Osteocyte (in vitro differentiated cells): ENCODE data around the gene CLDN2. TPM values are rescaled to one million over a fixed set of nuclear protein-coding genes. Genes with fewer than 3 reads are reported as not detected.
"Not testable (repeated sequence)": the region's sequence is repeated elsewhere in the genome, so short reads cannot be mapped to it uniquely, and the experiment has no call there.

Experiments used
- DNase-seq: peaks from one replicate; pipeline ENCODE4 v3.0.0; 2021; ENCODE audit warnings: mixed read lengths; ENCODE audit not compliant: unreplicated experiment; ENCODE audit errors: extremely low spot score
- H3K27ac Mint-ChIP-seq: one replicate; pipeline ENCODE4 v1.8.0; 2021; ENCODE audit warnings: mild to moderate bottlenecking, mixed read lengths; ENCODE audit not compliant: unreplicated experiment
- H3K27me3 Mint-ChIP-seq: one replicate; pipeline ENCODE4 v1.8.0; 2021; ENCODE audit warnings: mixed read lengths; ENCODE audit not compliant: unreplicated experiment
- H3K36me3 Mint-ChIP-seq: one replicate; pipeline ENCODE4 v1.8.0; 2021; ENCODE audit warnings: mixed read lengths; ENCODE audit not compliant: unreplicated experiment
- H3K4me1 Mint-ChIP-seq: one replicate; pipeline ENCODE4 v1.8.0; 2021; ENCODE audit warnings: mixed read lengths; ENCODE audit not compliant: unreplicated experiment
- H3K4me3 Mint-ChIP-seq: one replicate; pipeline ENCODE4 v1.8.0; 2021; ENCODE audit warnings: mild to moderate bottlenecking, moderate library complexity, mixed read lengths; ENCODE audit not compliant: unreplicated experiment
- H3K9me3 Mint-ChIP-seq: one replicate; pipeline ENCODE4 v1.8.0; 2021; ENCODE audit warnings: mixed read lengths; ENCODE audit not compliant: unreplicated experiment
- total RNA-seq: library from RNA; stranded (reverse); gene quantifications from 2 replicates; pipeline ENCODE4 v1.2.1, GENCODE V29; 2021
- TF ChIP-seq, protein P1 (sequence below): fragments of 200-600 bp; sonication (generic); IDR thresholded peaks from 2 replicates; pipeline ENCODE4 v1.5.0; 2021; ENCODE audit warnings: antibody characterized with exemption, mild to moderate bottlenecking, moderate library complexity

CLDN2 gene
- total RNA-seq, 1 donor from 2014 or later = 0.11 TPM

- no peak for DNase-seq
- H3K9me3 Mint-ChIP-seq = peaks cover 12% of the 10 kb centered on the region
- no peak overlapping the region for H3K27ac Mint-ChIP-seq
- H3K4me3 Mint-ChIP-seq = no peak overlapping the region
- no peaks in the 10 kb centered on the region for H3K27me3 Mint-ChIP-seq
- TF ChIP-seq, protein P1, sequence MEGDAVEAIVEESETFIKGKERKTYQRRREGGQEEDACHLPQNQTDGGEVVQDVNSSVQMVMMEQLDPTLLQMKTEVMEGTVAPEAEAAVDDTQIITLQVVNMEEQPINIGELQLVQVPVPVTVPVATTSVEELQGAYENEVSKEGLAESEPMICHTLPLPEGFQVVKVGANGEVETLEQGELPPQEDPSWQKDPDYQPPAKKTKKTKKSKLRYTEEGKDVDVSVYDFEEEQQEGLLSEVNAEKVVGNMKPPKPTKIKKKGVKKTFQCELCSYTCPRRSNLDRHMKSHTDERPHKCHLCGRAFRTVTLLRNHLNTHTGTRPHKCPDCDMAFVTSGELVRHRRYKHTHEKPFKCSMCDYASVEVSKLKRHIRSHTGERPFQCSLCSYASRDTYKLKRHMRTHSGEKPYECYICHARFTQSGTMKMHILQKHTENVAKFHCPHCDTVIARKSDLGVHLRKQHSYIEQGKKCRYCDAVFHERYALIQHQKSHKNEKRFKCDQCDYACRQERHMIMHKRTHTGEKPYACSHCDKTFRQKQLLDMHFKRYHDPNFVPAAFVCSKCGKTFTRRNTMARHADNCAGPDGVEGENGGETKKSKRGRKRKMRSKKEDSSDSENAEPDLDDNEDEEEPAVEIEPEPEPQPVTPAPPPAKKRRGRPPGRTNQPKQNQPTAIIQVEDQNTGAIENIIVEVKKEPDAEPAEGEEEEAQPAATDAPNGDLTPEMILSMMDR = no peak
- peaks cover 6% of the 10 kb centered on the region for H3K36me3 Mint-ChIP-seq
- peaks cover 2% of the 10 kb centered on the region for H3K4me1 Mint-ChIP-seq
Measured at GRCh38 chrX:106963111-106963510, 42.9 kb downstream of the CLDN2 start.

- no peak overlapping the region for H3K4me3 Mint-ChIP-seq
- DNase-seq = no peak
- H3K27ac Mint-ChIP-seq = no peak overlapping the region
- peaks cover 2% of the 10 kb centered on the region for H3K4me1 Mint-ChIP-seq
- peaks cover 19% of the 10 kb centered on the region for H3K9me3 Mint-ChIP-seq
- TF ChIP-seq, protein P1 = no peak
- H3K36me3 Mint-ChIP-seq = peaks cover 14% of the 10 kb centered on the region
- no peaks in the 10 kb centered on the region for H3K27me3 Mint-ChIP-seq
Measured at GRCh38 chrX:106964290-106964689, 44.1 kb downstream of the CLDN2 start.

DNA sequence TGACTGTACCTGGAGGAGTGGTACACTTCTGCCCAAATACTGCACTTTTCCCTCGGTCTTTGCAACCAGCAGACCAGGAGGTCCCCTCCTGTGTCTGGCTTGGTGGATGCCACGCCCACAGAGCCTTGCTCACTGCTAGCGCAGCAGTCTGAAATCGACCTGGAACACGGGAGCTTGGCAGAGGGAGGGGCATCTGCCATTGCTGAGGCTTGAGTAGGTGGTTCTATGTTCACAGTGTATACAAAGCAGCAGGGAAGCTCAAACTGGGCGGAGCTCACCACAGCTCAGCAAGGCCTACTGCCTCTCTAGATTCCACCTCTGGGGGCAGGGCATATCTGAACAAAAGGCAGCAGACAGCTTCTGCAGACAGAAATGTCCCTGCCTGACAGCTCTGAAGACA is 46.3 kb downstream of the CLDN2 start:
- H3K27ac Mint-ChIP-seq, DNase-seq, H3K4me1 Mint-ChIP-seq, H3K4me3 Mint-ChIP-seq, H3K27me3 Mint-ChIP-seq: not testable (repeated sequence)
- H3K9me3 Mint-ChIP-seq = peaks cover 29% of the 10 kb centered on the region
- peaks cover 19% of the 10 kb centered on the region for H3K36me3 Mint-ChIP-seq

DNA sequence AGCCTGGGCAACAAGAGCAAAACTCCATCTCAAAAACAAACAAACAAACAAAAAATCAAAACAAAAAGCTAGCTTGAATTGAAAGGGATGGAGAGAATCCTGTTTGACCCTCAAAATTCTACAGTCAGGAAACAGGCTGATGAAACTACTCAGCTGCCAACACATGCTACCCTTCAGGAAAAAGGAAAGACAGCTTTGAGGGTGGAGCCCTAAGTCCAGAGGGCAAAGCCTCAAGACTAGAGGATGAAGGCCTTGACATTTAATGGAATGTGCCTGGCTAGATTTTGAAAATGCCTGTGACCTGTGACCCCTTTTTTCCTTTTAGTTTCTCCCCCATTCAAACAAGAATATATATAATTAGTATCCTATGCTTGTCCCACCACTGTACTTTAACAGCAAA is 52.7 kb downstream of the CLDN2 start:
- DNase-seq = no peak
- Mint-ChIP-seq H3K36me3 (peaks cover 19% of the 10 kb centered on the region), H3K4me1 (peaks cover 4% of the 10 kb centered on the region), H3K27me3 (no peaks in the 10 kb centered on the region), H3K9me3 (peaks cover 17% of the 10 kb centered on the region), H3K4me3 (no peak overlapping the region), H3K27ac (no peak overlapping the region)
- TF ChIP-seq, protein P1 = no peak

GRCh38 chrX:106973433-106974149 is 53.4 kb downstream of the CLDN2 start:
- Mint-ChIP-seq H3K9me3 (peaks cover 16% of the 10 kb centered on the region), H3K4me1 (peaks cover 4% of the 10 kb centered on the region), H3K4me3 (no peak overlapping the region), H3K27me3 (no peaks in the 10 kb centered on the region), H3K27ac (no peak overlapping the region), H3K36me3 (peaks cover 17% of the 10 kb centered on the region)
- no peak for DNase-seq
- TF ChIP-seq, protein P1 = no peak
